Nephron progenitor cell (in vitro differentiated cells): Measurements from ENCODE around the gene KCNMA1.

Experiments
- DNase-seq: peaks from one replicate; pipeline ENCODE4 v3.0.0; 2021
- H3K27ac Mint-ChIP-seq: 2 replicates; pipeline ENCODE4 v1.8.0; 2021; ENCODE audit warnings: mild to moderate bottlenecking, moderate library complexity, mixed read lengths
- H3K27me3 Mint-ChIP-seq: 2 replicates; pipeline ENCODE4 v1.8.0; 2021; ENCODE audit warnings: mild to moderate bottlenecking, low read depth, mixed read lengths; ENCODE audit not compliant: poor library complexity
- H3K36me3 Mint-ChIP-seq: 2 replicates; pipeline ENCODE4 v1.8.0; 2021; ENCODE audit warnings: low read depth, mixed read lengths
- H3K4me1 Mint-ChIP-seq: 2 replicates; pipeline ENCODE4 v1.8.0; 2021; ENCODE audit warnings: mixed read lengths
- H3K4me3 Mint-ChIP-seq: 2 replicates; pipeline ENCODE4 v1.8.0; 2021; ENCODE audit warnings: mild to moderate bottlenecking, moderate library complexity, mixed read lengths
- H3K9me3 Mint-ChIP-seq: 2 replicates; pipeline ENCODE4 v1.8.0; 2021; ENCODE audit warnings: mild to moderate bottlenecking, moderate library complexity, mixed read lengths
- TF ChIP-seq, protein P1 (sequence below): fragments of 200-600 bp; sonication (generic); IDR thresholded peaks from 2 replicates; pipeline ENCODE4 v1.5.0; 2021; ENCODE audit warnings: antibody characterized with exemption

The KCNMA1 gene

GRCh38 chr10:76866841-76867586 is 770.6 kb downstream of the KCNMA1 start:
- H3K27ac Mint-ChIP-seq, result no peak overlapping the region
- H3K27me3 Mint-ChIP-seq, result peaks cover 8% of the 10 kb centered on the region
- no peak for DNase-seq
- no peak overlapping the region for H3K4me3 Mint-ChIP-seq
- H3K9me3 Mint-ChIP-seq, result peaks cover 14% of the 10 kb centered on the region
- no peaks in the 10 kb centered on the region for H3K36me3 Mint-ChIP-seq
- H3K4me1 Mint-ChIP-seq, result peaks cover 6% of the 10 kb centered on the region
- TF ChIP-seq, protein P1, sequence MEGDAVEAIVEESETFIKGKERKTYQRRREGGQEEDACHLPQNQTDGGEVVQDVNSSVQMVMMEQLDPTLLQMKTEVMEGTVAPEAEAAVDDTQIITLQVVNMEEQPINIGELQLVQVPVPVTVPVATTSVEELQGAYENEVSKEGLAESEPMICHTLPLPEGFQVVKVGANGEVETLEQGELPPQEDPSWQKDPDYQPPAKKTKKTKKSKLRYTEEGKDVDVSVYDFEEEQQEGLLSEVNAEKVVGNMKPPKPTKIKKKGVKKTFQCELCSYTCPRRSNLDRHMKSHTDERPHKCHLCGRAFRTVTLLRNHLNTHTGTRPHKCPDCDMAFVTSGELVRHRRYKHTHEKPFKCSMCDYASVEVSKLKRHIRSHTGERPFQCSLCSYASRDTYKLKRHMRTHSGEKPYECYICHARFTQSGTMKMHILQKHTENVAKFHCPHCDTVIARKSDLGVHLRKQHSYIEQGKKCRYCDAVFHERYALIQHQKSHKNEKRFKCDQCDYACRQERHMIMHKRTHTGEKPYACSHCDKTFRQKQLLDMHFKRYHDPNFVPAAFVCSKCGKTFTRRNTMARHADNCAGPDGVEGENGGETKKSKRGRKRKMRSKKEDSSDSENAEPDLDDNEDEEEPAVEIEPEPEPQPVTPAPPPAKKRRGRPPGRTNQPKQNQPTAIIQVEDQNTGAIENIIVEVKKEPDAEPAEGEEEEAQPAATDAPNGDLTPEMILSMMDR, result no peak

DNA sequence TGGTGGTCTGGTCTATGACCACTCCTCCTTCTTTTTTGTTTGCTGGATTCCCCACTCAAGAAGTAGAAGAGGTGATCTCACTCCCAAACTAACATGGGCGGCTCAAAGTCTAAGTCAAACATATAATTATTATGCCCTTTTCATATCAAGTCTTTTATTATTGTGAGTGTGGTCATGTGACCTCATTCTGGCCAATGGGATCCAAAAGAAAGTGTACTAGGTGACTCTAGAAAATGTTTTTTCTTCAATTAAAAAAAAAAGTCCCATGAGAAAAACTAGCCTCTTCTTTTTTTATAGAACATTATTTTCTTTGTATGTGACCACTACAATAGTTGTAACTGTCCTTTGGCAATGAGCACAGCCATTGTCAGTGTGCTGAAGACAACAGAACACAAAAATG is 772.7 kb downstream of the KCNMA1 start:
- Mint-ChIP-seq H3K27ac (no peak overlapping the region), H3K4me1 (peaks cover 6% of the 10 kb centered on the region), H3K4me3 (no peak overlapping the region), H3K36me3 (no peaks in the 10 kb centered on the region), H3K9me3 (peaks cover 17% of the 10 kb centered on the region), H3K27me3 (peaks cover 5% of the 10 kb centered on the region)
- no peak for DNase-seq
- TF ChIP-seq, protein P1, result no peak

GRCh38 chr10:76858721-76859120 is 778.9 kb downstream of the KCNMA1 start:
- no peaks in the 10 kb centered on the region for H3K36me3 Mint-ChIP-seq
- H3K27ac Mint-ChIP-seq, result no peak overlapping the region
- H3K9me3 Mint-ChIP-seq, result peaks cover 18% of the 10 kb centered on the region

DNA sequence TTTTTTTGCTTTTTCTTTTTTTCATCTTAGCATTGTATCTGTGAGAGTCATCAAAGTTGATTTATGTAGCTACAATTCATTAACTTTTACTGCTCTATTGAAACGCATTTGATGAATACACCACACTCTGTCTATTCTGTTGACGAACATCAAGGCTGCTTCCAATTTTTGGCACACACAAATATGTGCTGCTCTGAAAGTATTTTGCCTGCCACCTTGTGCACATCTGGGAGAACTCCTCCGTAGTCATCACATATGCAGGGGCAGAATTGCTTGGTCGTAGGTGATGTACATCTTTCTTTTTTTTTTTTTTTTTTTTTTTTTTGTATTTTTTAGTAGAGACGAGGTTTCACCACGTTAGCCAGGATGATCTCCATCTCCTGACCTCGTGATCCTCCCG is 796.8 kb downstream of the KCNMA1 start:
- DNase-seq, result no peak
- Mint-ChIP-seq H3K27me3 (peaks cover 3% of the 10 kb centered on the region), H3K4me1 (no peaks in the 10 kb centered on the region), H3K36me3 (peaks cover 4% of the 10 kb centered on the region), H3K4me3 (no peak overlapping the region), H3K9me3 (peaks cover 21% of the 10 kb centered on the region), H3K27ac (no peak overlapping the region)
- TF ChIP-seq, protein P1, result no peak

More at GRCh38 chr10:76858721-76859120, 778.9 kb downstream of the KCNMA1 start:
- Mint-ChIP-seq H3K27me3 (peaks cover 6% of the 10 kb centered on the region), H3K4me1 (no peaks in the 10 kb centered on the region), H3K4me3 (no peak overlapping the region)
- TF ChIP-seq, protein P1, result no peak
- no peak for DNase-seq

- Mint-ChIP-seq H3K27ac (no peak overlapping the region), H3K27me3 (peaks cover 3% of the 10 kb centered on the region), H3K9me3 (peaks cover 6% of the 10 kb centered on the region), H3K4me1 (no peaks in the 10 kb centered on the region), H3K4me3 (no peak overlapping the region), H3K36me3 (no peaks in the 10 kb centered on the region)
- no peak for DNase-seq
- TF ChIP-seq, protein P1, result no peak
These were observed 798.3 kb downstream of the KCNMA1 start for GRCh38 chr10:76839276-76839675.

GRCh38 chr10:76830218-76830617 is 807.4 kb downstream of the KCNMA1 start:
- TF ChIP-seq, protein P1, result no peak
- H3K4me3 Mint-ChIP-seq, result no peak overlapping the region
- H3K9me3 Mint-ChIP-seq, result peaks cover 4% of the 10 kb centered on the region
- H3K36me3 Mint-ChIP-seq, result no peaks in the 10 kb centered on the region
- no peaks in the 10 kb centered on the region for H3K4me1 Mint-ChIP-seq
- H3K27ac Mint-ChIP-seq, result no peak overlapping the region
- DNase-seq, result no peak
- H3K27me3 Mint-ChIP-seq, result peaks cover 9% of the 10 kb centered on the region
